GM23338 (cell line): ENCODE measurements around the gene GLA. TPM values are rescaled to one million over a fixed set of nuclear protein-coding genes. Genes with fewer than 3 reads are reported as not detected.

Experiments
- ATAC-seq: fragments of 200-7000 bp; cut with Tn5 transposase; 3 replicates; pipeline ENCODE4 v1.9.1; 2020
- DNase-seq: peaks from one replicate; pipeline ENCODE4 v3.0.0-alpha.2; 2015; ENCODE audit warnings: low spot score
- H2AFZ ChIP-seq: fragments of 200-600 bp; sonication (generic); 2 replicates; pipeline ENCODE4 v1.8.0; 2016; ENCODE audit warnings: antibody characterized with exemption, mild to moderate bottlenecking, moderate library complexity
- H3F3A ChIP-seq: fragments of 200-600 bp; sonication (generic); replicated peaks from 2 replicates; pipeline ENCODE4 v1.8.0; 2017; ENCODE audit warnings: antibody characterized with exemption, mixed run types, low read depth
- H3K27ac ChIP-seq: fragments of 200-600 bp; sonication (generic); 2 replicates; pipeline ENCODE4 v1.6.1; 2016; ENCODE audit warnings: low read depth
- H3K27me3 ChIP-seq: fragments of 200-600 bp; sonication (generic); 2 replicates; pipeline ENCODE4 v1.8.0; 2016; ENCODE audit warnings: mild to moderate bottlenecking, mixed run types, moderate library complexity; ENCODE audit not compliant: insufficient read depth
- H3K36me3 ChIP-seq: fragments of 200-600 bp; sonication (generic); 2 replicates; pipeline ENCODE4 v1.8.0; 2016; ENCODE audit warnings: mild to moderate bottlenecking; ENCODE audit not compliant: insufficient read depth
- H3K4me1 ChIP-seq: fragments of 200-600 bp; sonication (generic); 2 replicates; pipeline ENCODE4 v1.8.0; 2016; ENCODE audit warnings: mild to moderate bottlenecking, moderate library complexity; ENCODE audit not compliant: insufficient read depth
- H3K4me2 ChIP-seq: fragments of 200-600 bp; sonication (generic); 2 replicates; pipeline ENCODE4 v1.7.1; 2017; ENCODE audit warnings: mixed run types
- H3K4me3 ChIP-seq: fragments of 200-600 bp; sonication (generic); 2 replicates; pipeline ENCODE4 v1.6.1; 2016; ENCODE audit warnings: mixed run types
- H3K79me2 ChIP-seq: fragments of 200-600 bp; sonication (generic); replicated peaks from 2 replicates; pipeline ENCODE4 v1.8.0; 2017; ENCODE audit warnings: mild to moderate bottlenecking; ENCODE audit not compliant: insufficient read depth
- H3K9me2 ChIP-seq: fragments of 200-600 bp; sonication (generic); 2 replicates; pipeline ENCODE4 v1.8.0; 2017; ENCODE audit not compliant: insufficient read depth
- H4K20me1 ChIP-seq: fragments of 200-600 bp; sonication (generic); replicated peaks from 2 replicates; pipeline ENCODE4 v1.8.0; 2017; ENCODE audit warnings: mild to moderate bottlenecking; ENCODE audit not compliant: insufficient read depth
- H3K27ac Mint-ChIP-seq: 2 replicates; pipeline ENCODE4 v1.8.0; 2020; ENCODE audit warnings: inconsistent platforms, mild to moderate bottlenecking, moderate library complexity, mixed read lengths
- H3K27me3 Mint-ChIP-seq: 3 replicates; pipeline ENCODE4 v1.8.0; 2022; ENCODE audit warnings: low read depth, mild to moderate bottlenecking, moderate library complexity, mixed read lengths, inconsistent platforms; ENCODE audit not compliant: insufficient read depth, poor library complexity
- H3K36me3 Mint-ChIP-seq: 3 replicates; pipeline ENCODE4 v1.8.0; 2021; ENCODE audit warnings: low read depth, mild to moderate bottlenecking, inconsistent platforms, moderate library complexity, mixed read lengths
- H3K4me1 Mint-ChIP-seq: 3 replicates; pipeline ENCODE4 v1.8.0; 2020; ENCODE audit warnings: mild to moderate bottlenecking, inconsistent platforms, mixed read lengths
- H3K4me3 Mint-ChIP-seq: 3 replicates; pipeline ENCODE4 v1.8.0; 2021; ENCODE audit warnings: moderate library complexity, mild to moderate bottlenecking, inconsistent platforms, mixed read lengths
- H3K9me3 Mint-ChIP-seq: 3 replicates; pipeline ENCODE4 v1.8.0; 2020; ENCODE audit warnings: moderate library complexity, mild to moderate bottlenecking, inconsistent platforms, mixed read lengths
- CTCF ChIP-seq, 2 experiments: fragments of 200-600 bp in 1 of 2; sonication (generic) in 1 of 2; conservative IDR thresholded peaks; 2 replicates each; pipeline versions ENCODE4 v1.5.1 to v1.6.1; 2016 to 2017; ENCODE audit warnings: antibody characterized with exemption in 2 of 2, low read depth in 2 of 2, mild to moderate bottlenecking in 2 of 2, moderate library complexity in 1 of 2
- ETS1 ChIP-seq: IDR thresholded peaks from 2 replicates; pipeline ENCODE4 v1.6.1; 2016; ENCODE audit warnings: antibody characterized with exemption
- EZH2 ChIP-seq: fragments of 200-600 bp; sonication (generic); IDR thresholded peaks from one replicate; pipeline ENCODE4 v1.8.0; 2017; ENCODE audit warnings: antibody characterized with exemption, mild to moderate bottlenecking, low read depth; ENCODE audit not compliant: unreplicated experiment
- POLR2AphosphoS5 ChIP-seq: IDR thresholded peaks from 2 replicates; pipeline ENCODE4 v1.6.1; 2016; ENCODE audit warnings: antibody characterized with exemption, low read depth
- REST ChIP-seq: IDR thresholded peaks from one replicate; pipeline ENCODE4 v1.6.1; 2018; ENCODE audit warnings: antibody characterized with exemption; ENCODE audit not compliant: unreplicated experiment
- STAT1 ChIP-seq: IDR thresholded peaks from one replicate; pipeline ENCODE4 v1.6.1; 2016; ENCODE audit warnings: antibody characterized with exemption; ENCODE audit not compliant: unreplicated experiment
- ZNF114 ChIP-seq: fragments of 250-450 bp; sonication (Bioruptor Pico); IDR thresholded peaks from 2 replicates; pipeline ENCODE4 v1.5.0; 2020; ENCODE audit warnings: mild to moderate bottlenecking, moderate library complexity
- ZNF331 ChIP-seq: fragments of 250-450 bp; sonication (Bioruptor Pico); IDR thresholded peaks from 2 replicates; pipeline ENCODE4 v1.5.0; 2020; ENCODE audit warnings: low read depth, mild to moderate bottlenecking, moderate library complexity
- polyA plus RNA-seq: library from polyadenylated mRNA; unstranded; fragments of >200 nt; fragmentation: Nextera tagmentation; extraction: Ambion mirVana; gene quantifications from 2 replicates; pipeline ENCODE4 v1.2.1, GENCODE V29; 2016
- total RNA-seq: library from RNA; depleted of rRNA; stranded (reverse); fragments of >200 nt; shearing (Covaris generic); gene quantifications from 2 replicates; pipeline ENCODE4 v1.2.3, GENCODE V29; 2014

The GLA gene
- total and polyA plus RNA-seq, 2 experiments from 2014 or later = 34.7 to 44.4 TPM

GRCh38 chrX:101390664-101391525, 16.8 kb downstream of the GLA start, which contains the start of gene RPL36A:
Gene RPL36A (plus strand): TSS chrX:101391011. CDS start chrX:101391044, 33 bp downstream.
- Mint-ChIP-seq H3K36me3 (peaks cover 45% of the 10 kb centered on the region), H3K27ac (peak within 1 kb of the TSS; percentile 99)

More at GRCh38 chrX:101390664-101391525, 16.8 kb downstream of the GLA start, which contains the start of gene RPL36A:
- Histone ChIP-seq H3K4me2 (peak within 1 kb of the TSS; percentile 91), H3K4me1 (no peaks in the 10 kb centered on the region; the same call in 1 of the 2 replicates), H4K20me1 (no peaks in the 10 kb centered on the region; the same call in 1 of the 2 replicates), H3K4me3 (peak within 1 kb of the TSS; percentile 81), H3K27ac (peak within 1 kb of the TSS; percentile 97), H3K27me3 (no peaks in the 10 kb centered on the region), H3K9me2 (no peaks in the 10 kb centered on the region), H2AFZ (peak within 1 kb of the TSS; percentile 81; the same call in 1 of the 2 replicates), H3K79me2 (peaks cover 26% of the 10 kb centered on the region), H3K36me3 (peaks cover 31% of the 10 kb centered on the region), H3F3A (peaks cover 27% of the 10 kb centered on the region)
- H3K4me3 Mint-ChIP-seq = peak within 1 kb of the TSS; percentile 98
- peaks cover 9% of the 10 kb centered on the region; the same call in 2 of the 3 replicates for H3K4me1 Mint-ChIP-seq
- ATAC-seq (peak; percentile 96), DNase-seq (peak; percentile 94)
- TF ChIP-seq POLR2AphosphoS5 = peak; percentile 67
- TF ChIP-seq EZH2 = no peak
- no peak for TF ChIP-seq ZNF331 (CRISPR knock-in tag)
- peak; percentile 46; the same call in 1 of the 2 replicates for TF ChIP-seq ETS1
- no peak for TF ChIP-seq ZNF114 (CRISPR knock-in tag)
- peak; percentile 51 to 67 for TF ChIP-seq CTCF (conservative IDR thresholded peaks at IDR 0.05; ENCODE audit: low read depth in 2 of 2)
- TF ChIP-seq REST = no peak
- TF ChIP-seq STAT1 = no peak
- no peaks in the 10 kb centered on the region for H3K9me3 Mint-ChIP-seq
- peaks cover 16% of the 10 kb centered on the region for H3K27me3 Mint-ChIP-seq
